ENCODE data around the gene GJD2.

DNA sequence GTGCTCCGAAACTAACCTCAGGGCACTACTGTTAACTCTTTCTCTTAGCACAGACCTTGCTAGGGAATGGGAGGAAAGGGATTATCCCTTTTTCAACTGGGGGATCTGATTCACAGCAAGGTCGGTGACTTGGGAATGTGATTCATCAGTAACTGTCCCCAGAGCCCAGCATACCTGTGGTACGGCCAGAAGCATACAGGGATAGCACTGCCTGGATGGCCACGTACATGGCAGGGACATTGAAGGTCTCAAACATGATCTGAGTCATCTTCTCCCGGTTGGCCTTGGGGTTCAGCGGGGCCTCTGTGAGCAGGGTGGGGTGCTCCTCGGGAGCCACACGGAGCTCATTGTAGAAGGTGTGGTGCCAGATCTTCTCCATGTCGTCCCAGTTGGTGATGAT is 38.3 kb upstream of the GJD2 start:
- no peak for TF ChIP-seq EP300 (IDR thresholded peaks at IDR 0.05)
- TF ChIP-seq POLR2AphosphoS5 (IDR thresholded peaks at IDR 0.05), result no peak
- TF ChIP-seq, protein P1, sequence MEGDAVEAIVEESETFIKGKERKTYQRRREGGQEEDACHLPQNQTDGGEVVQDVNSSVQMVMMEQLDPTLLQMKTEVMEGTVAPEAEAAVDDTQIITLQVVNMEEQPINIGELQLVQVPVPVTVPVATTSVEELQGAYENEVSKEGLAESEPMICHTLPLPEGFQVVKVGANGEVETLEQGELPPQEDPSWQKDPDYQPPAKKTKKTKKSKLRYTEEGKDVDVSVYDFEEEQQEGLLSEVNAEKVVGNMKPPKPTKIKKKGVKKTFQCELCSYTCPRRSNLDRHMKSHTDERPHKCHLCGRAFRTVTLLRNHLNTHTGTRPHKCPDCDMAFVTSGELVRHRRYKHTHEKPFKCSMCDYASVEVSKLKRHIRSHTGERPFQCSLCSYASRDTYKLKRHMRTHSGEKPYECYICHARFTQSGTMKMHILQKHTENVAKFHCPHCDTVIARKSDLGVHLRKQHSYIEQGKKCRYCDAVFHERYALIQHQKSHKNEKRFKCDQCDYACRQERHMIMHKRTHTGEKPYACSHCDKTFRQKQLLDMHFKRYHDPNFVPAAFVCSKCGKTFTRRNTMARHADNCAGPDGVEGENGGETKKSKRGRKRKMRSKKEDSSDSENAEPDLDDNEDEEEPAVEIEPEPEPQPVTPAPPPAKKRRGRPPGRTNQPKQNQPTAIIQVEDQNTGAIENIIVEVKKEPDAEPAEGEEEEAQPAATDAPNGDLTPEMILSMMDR (IDR thresholded peaks at IDR 0.05), result no peak

Data from upper lobe of left lung (tissue), 4 donors.